ENCODE measurements around the gene BRS3.

The BRS3 gene

GRCh38 chrX:136477026-136477425, 10.7 kb upstream of the BRS3 start:
- TF ChIP-seq RARB (CRISPR knock-in tag; IDR thresholded peaks at IDR 0.05) = no peak
- no peak for TF ChIP-seq ZFP30 (CRISPR knock-in tag; IDR thresholded peaks at IDR 0.05)
- TF ChIP-seq CSDC2 (CRISPR knock-in tag; IDR thresholded peaks at IDR 0.05) = no peak
- TF ChIP-seq OSR1 (CRISPR knock-in tag; IDR thresholded peaks at IDR 0.05) = no peak
- TF ChIP-seq CREB5 (CRISPR knock-in tag; IDR thresholded peaks at IDR 0.05; ENCODE audit: low read depth) = no peak
- no peak for TF ChIP-seq ZNF8 (CRISPR knock-in tag; IDR thresholded peaks at IDR 0.05)
- TF ChIP-seq CSRNP3 (CRISPR knock-in tag; IDR thresholded peaks at IDR 0.05) = no peak
- no peak for TF ChIP-seq ZFP3 (CRISPR knock-in tag; IDR thresholded peaks at IDR 0.05)
- no peak for TF ChIP-seq GLIS3 (CRISPR knock-in tag; IDR thresholded peaks at IDR 0.05)
- TF ChIP-seq TOX (CRISPR knock-in tag; IDR thresholded peaks at IDR 0.05; ENCODE audit: borderline replicate concordance) = no peak
- no peak for TF ChIP-seq ESRRG (CRISPR knock-in tag; IDR thresholded peaks at IDR 0.05)
- TF ChIP-seq POU6F1 (CRISPR knock-in tag; IDR thresholded peaks at IDR 0.05; ENCODE audit: borderline replicate concordance, low read depth) = no peak
- TF ChIP-seq ZC3H10 (CRISPR knock-in tag; IDR thresholded peaks at IDR 0.05) = no peak
- no peak for TF ChIP-seq TCF4 (CRISPR knock-in tag; IDR thresholded peaks at IDR 0.05; ENCODE audit: borderline replicate concordance)
- TF ChIP-seq SNAI2 (CRISPR knock-in tag; IDR thresholded peaks at IDR 0.05) = no peak
- TF ChIP-seq TSHZ2 (CRISPR knock-in tag; IDR thresholded peaks at IDR 0.05) = no peak
- TF ChIP-seq PATZ1 (CRISPR knock-in tag; IDR thresholded peaks at IDR 0.05; ENCODE audit: borderline replicate concordance) = no peak
- ATAC-seq = 0 out of 3 replicates have a peak, but pooled peaks have one; percentile 34

- no peak for TF ChIP-seq BACH2 (CRISPR knock-in tag; IDR thresholded peaks at IDR 0.05; ENCODE audit: borderline replicate concordance)
- TF ChIP-seq ZC3H10 (CRISPR knock-in tag; IDR thresholded peaks at IDR 0.05) = no peak
- no peak for TF ChIP-seq ZFP3 (CRISPR knock-in tag; IDR thresholded peaks at IDR 0.05)
- no peak for TF ChIP-seq POU6F1 (CRISPR knock-in tag; IDR thresholded peaks at IDR 0.05; ENCODE audit: borderline replicate concordance, low read depth)
- TF ChIP-seq GLIS3 (CRISPR knock-in tag; IDR thresholded peaks at IDR 0.05) = no peak
- TF ChIP-seq OSR1 (CRISPR knock-in tag; IDR thresholded peaks at IDR 0.05) = no peak
- TF ChIP-seq CSDC2 (CRISPR knock-in tag; IDR thresholded peaks at IDR 0.05) = no peak
- TF ChIP-seq ZNF8 (CRISPR knock-in tag; IDR thresholded peaks at IDR 0.05) = no peak
- TF ChIP-seq ZNF565 (CRISPR knock-in tag; conservative IDR thresholded peaks at IDR 0.05; ENCODE audit: low read depth) = no peak
- no peak for TF ChIP-seq ARNTL (CRISPR knock-in tag; IDR thresholded peaks at IDR 0.05; ENCODE audit: borderline replicate concordance, low read depth)
- TF ChIP-seq ESRRG (CRISPR knock-in tag; IDR thresholded peaks at IDR 0.05) = no peak
- no peak for TF ChIP-seq RARB (CRISPR knock-in tag; IDR thresholded peaks at IDR 0.05)
- TF ChIP-seq TCF4 (CRISPR knock-in tag; IDR thresholded peaks at IDR 0.05; ENCODE audit: borderline replicate concordance) = no peak
- no peak for TF ChIP-seq PPARA (CRISPR knock-in tag; IDR thresholded peaks at IDR 0.05; ENCODE audit: borderline replicate concordance)
- no peak for TF ChIP-seq TOX (CRISPR knock-in tag; IDR thresholded peaks at IDR 0.05; ENCODE audit: borderline replicate concordance)
- TF ChIP-seq CSRNP3 (CRISPR knock-in tag; IDR thresholded peaks at IDR 0.05) = no peak
- ATAC-seq = no peak
Measured at GRCh38 chrX:136480383-136480782, 7.4 kb upstream of the BRS3 start.

Measured in SK-N-SH treated with all-trans-retinoic acid at 6 μM for 48 hours (cell line).